Sigmoid colon (tissue), 4 donors: ENCODE data around the gene RALA.

ENCODE experiments used
- CTCF ChIP-seq, 4 experiments: fragments of 450-650 bp in 3 of 4; fragments of 200-600 bp in 1 of 4; IDR thresholded peaks; one replicate each; pipeline ENCODE4 v1.5.1; 2016 to 2019; ENCODE audit warnings: antibody characterized with exemption in 4 of 4, mild to moderate bottlenecking in 3 of 4, moderate library complexity in 2 of 4
- EP300 ChIP-seq, 4 donors: sonication (generic); formaldehyde crosslinking; IDR thresholded peaks; one replicate each; pipeline ENCODE4 v1.6.1; 2017; ENCODE audit warnings: antibody characterized with exemption in 4 of 4
- POLR2A ChIP-seq, 2 donors: fragments of 450-650 bp; IDR thresholded peaks; one replicate each; pipeline ENCODE4 v1.6.1; 2016; ENCODE audit warnings: antibody characterized with exemption in 2 of 2, mild to moderate bottlenecking in 2 of 2, moderate library complexity in 2 of 2
- POLR2AphosphoS5 ChIP-seq, 4 donors: sonication (generic); formaldehyde crosslinking; IDR thresholded peaks; one replicate each; pipeline ENCODE4 v1.6.1; 2017; ENCODE audit warnings: antibody characterized with exemption in 4 of 4

- TF ChIP-seq POLR2AphosphoS5 (IDR thresholded peaks at IDR 0.05) (no peak), CTCF (IDR thresholded peaks at IDR 0.05) (no peak), POLR2A (IDR thresholded peaks at IDR 0.05) (no peak), EP300 (IDR thresholded peaks at IDR 0.05) (no peak)
These were observed 125.8 kb downstream of the RALA start for GRCh38 chr7:39749177-39749576.
